ENCODE data around the gene HRH3. TPM values are rescaled to one million over a fixed set of nuclear protein-coding genes. Genes with fewer than 3 reads are reported as not detected.
A peak's percentile ranks its signal among the peaks of the same experiment; 100 is the strongest.

Gene HRH3
- total RNA-seq, 1 donor from 2014 or later, result not detected

GRCh38 chr20:62266851-62267250, 46.8 kb upstream of the HRH3 start:
- peaks cover 32% of the 10 kb centered on the region for H3K4me1 ChIP-seq
- peak overlapping the region; percentile 74 for H3K27ac ChIP-seq (replicated peaks)
- intact Hi-C loops (cut with micrococcal nuclease), result no loop called here
- H3K36me3 ChIP-seq, result peaks cover 68% of the 10 kb centered on the region
- no peak for DNase-seq
- TF ChIP-seq, protein P1, sequence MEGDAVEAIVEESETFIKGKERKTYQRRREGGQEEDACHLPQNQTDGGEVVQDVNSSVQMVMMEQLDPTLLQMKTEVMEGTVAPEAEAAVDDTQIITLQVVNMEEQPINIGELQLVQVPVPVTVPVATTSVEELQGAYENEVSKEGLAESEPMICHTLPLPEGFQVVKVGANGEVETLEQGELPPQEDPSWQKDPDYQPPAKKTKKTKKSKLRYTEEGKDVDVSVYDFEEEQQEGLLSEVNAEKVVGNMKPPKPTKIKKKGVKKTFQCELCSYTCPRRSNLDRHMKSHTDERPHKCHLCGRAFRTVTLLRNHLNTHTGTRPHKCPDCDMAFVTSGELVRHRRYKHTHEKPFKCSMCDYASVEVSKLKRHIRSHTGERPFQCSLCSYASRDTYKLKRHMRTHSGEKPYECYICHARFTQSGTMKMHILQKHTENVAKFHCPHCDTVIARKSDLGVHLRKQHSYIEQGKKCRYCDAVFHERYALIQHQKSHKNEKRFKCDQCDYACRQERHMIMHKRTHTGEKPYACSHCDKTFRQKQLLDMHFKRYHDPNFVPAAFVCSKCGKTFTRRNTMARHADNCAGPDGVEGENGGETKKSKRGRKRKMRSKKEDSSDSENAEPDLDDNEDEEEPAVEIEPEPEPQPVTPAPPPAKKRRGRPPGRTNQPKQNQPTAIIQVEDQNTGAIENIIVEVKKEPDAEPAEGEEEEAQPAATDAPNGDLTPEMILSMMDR (IDR thresholded peaks at IDR 0.05; ENCODE audit: borderline replicate concordance), result no peak
- no peaks in the 10 kb centered on the region for H3K27me3 ChIP-seq (ENCODE audit: low read depth)
- H3K9me3 ChIP-seq (replicated peaks), result peaks cover 7% of the 10 kb centered on the region
- H3K4me3 ChIP-seq, result no peak overlapping the region

DNA sequence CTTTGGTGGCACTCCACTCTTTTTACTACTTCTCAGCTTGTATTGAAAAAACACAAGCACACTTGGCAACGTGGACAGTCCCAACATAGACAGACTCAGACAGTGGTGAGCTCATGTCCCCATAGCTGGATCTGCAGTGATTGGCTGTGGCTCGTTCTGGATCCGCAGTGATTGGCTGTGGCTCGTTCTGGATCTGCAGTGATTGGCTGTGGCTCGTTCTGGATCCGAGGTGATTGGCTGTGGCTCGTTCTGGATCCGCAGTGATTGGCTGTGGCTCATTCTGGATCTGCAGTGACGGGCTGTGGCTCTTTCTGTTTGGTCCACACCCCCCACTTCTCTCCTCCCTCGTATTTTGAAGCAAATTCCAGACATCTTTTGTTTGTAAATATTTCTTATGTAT, 46.3 kb upstream of the HRH3 start:
- Histone ChIP-seq H3K4me3 (no peak overlapping the region), H3K36me3 (peaks cover 71% of the 10 kb centered on the region), H3K9me3 (replicated peaks) (peaks cover 7% of the 10 kb centered on the region), H3K4me1 (peaks cover 32% of the 10 kb centered on the region), H3K27ac (replicated peaks) (no peak overlapping the region), H3K27me3 (ENCODE audit: low read depth) (no peaks in the 10 kb centered on the region)
- intact Hi-C loops (cut with micrococcal nuclease), result no loop called here
- no peak for DNase-seq
- TF ChIP-seq, protein P1 (IDR thresholded peaks at IDR 0.05; ENCODE audit: borderline replicate concordance), result no peak

- no peaks in the 10 kb centered on the region for H3K27me3 ChIP-seq (ENCODE audit: low read depth)
- DNase-seq, result no peak
- TF ChIP-seq, protein P1 (IDR thresholded peaks at IDR 0.05; ENCODE audit: borderline replicate concordance), result no peak
- H3K4me3 ChIP-seq, result no peak overlapping the region
- peaks cover 7% of the 10 kb centered on the region for H3K9me3 ChIP-seq (replicated peaks)
- intact Hi-C loops (cut with micrococcal nuclease), result no loop called here
- peaks cover 32% of the 10 kb centered on the region for H3K4me1 ChIP-seq
- H3K27ac ChIP-seq (replicated peaks), result no peak overlapping the region
- H3K36me3 ChIP-seq, result peaks cover 81% of the 10 kb centered on the region
These were observed 45.3 kb upstream of the HRH3 start for GRCh38 chr20:62265365-62265764.

DNA sequence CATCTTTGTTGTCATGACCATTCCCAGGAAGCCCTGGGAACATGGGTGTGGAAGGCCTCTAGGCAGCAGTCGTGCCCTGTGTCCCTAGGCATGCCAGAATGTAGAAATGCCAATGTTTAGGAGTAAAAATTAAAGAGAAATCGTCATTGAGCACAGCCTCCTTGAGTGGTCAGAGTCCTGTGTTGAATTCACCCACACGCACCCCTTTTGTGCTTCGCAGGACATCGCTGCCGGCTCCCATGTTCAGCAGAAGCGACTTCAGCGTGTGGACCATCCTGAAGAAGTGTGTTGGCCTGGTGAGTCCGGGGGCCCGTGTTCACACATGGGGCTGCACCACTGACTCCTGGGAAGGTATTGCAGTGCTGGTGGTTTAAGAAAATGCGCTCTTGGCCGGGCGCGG, 43.3 kb upstream of the HRH3 start:
- Histone ChIP-seq H3K4me1 (peaks cover 28% of the 10 kb centered on the region), H3K9me3 (replicated peaks) (peaks cover 7% of the 10 kb centered on the region), H3K27me3 (ENCODE audit: low read depth) (no peaks in the 10 kb centered on the region), H3K4me3 (no peak overlapping the region), H3K27ac (replicated peaks) (no peak overlapping the region), H3K36me3 (peaks cover 80% of the 10 kb centered on the region)
- intact Hi-C loops (cut with micrococcal nuclease), result no loop called here
- TF ChIP-seq, protein P1 (IDR thresholded peaks at IDR 0.05; ENCODE audit: borderline replicate concordance), result no peak
- DNase-seq, result no peak

GRCh38 chr20:62262064-62262463, 42.0 kb upstream of the HRH3 start:
- H3K27ac ChIP-seq (replicated peaks), result no peak overlapping the region
- H3K27me3 ChIP-seq (ENCODE audit: low read depth), result no peaks in the 10 kb centered on the region
- peaks cover 82% of the 10 kb centered on the region for H3K36me3 ChIP-seq
- TF ChIP-seq, protein P1 (IDR thresholded peaks at IDR 0.05; ENCODE audit: borderline replicate concordance), result no peak
- no peak overlapping the region for H3K4me3 ChIP-seq
- intact Hi-C loops (cut with micrococcal nuclease), result no loop called here
- peaks cover 7% of the 10 kb centered on the region for H3K9me3 ChIP-seq (replicated peaks)
- H3K4me1 ChIP-seq, result peaks cover 25% of the 10 kb centered on the region
- no peak for DNase-seq

- Histone ChIP-seq H3K4me3 (no peak overlapping the region), H3K27ac (replicated peaks) (no peak overlapping the region), H3K4me1 (peaks cover 27% of the 10 kb centered on the region), H3K9me3 (replicated peaks) (no peaks in the 10 kb centered on the region), H3K36me3 (peaks cover 71% of the 10 kb centered on the region), H3K27me3 (ENCODE audit: low read depth) (no peaks in the 10 kb centered on the region)
- intact Hi-C loops (cut with micrococcal nuclease), result no loop called here
- DNase-seq, result no peak
- TF ChIP-seq, protein P1 (IDR thresholded peaks at IDR 0.05; ENCODE audit: borderline replicate concordance), result no peak
These were observed 39.2 kb upstream of the HRH3 start for GRCh38 chr20:62259294-62259565.

All from left ventricle myocardium inferior (tissue), 1 donor.